NCI-H748 (cell line): ENCODE results near the gene LPP.

Experiments
- DNase-seq: peaks from one replicate; lab custom pipeline; 2025; ENCODE audit not compliant: unreplicated experiment; lab: John Stamatoyannopoulos, UW

Gene LPP

GRCh38 chr3:188533172-188533571, 379.2 kb downstream of the LPP start:
- DNase-seq, result no peak

GRCh38 chr3:188533612-188534357, 379.8 kb downstream of the LPP start:
- DNase-seq, result no peak

- no peak for DNase-seq
These were observed 380.7 kb downstream of the LPP start for GRCh38 chr3:188534633-188535032.

GRCh38 chr3:188537606-188538005, 383.6 kb downstream of the LPP start:
- no peak for DNase-seq

- DNase-seq, result no peak
These were observed 385.1 kb downstream of the LPP start for GRCh38 chr3:188539037-188539436.

GRCh38 chr3:188539631-188540194, 385.8 kb downstream of the LPP start:
- no peak for DNase-seq

- peak; percentile 10 for DNase-seq
These were observed 388.2 kb downstream of the LPP start for GRCh38 chr3:188542196-188542595.

- DNase-seq, result no peak
These were observed 390.1 kb downstream of the LPP start for GRCh38 chr3:188544012-188544411.

- no peak for DNase-seq
These were observed 393.1 kb downstream of the LPP start for GRCh38 chr3:188546835-188547670.

- DNase-seq, result no peak
These were observed 399.6 kb downstream of the LPP start for GRCh38 chr3:188553569-188553968.

GRCh38 chr3:188554404-188554803, 400.4 kb downstream of the LPP start:
- no peak for DNase-seq

GRCh38 chr3:188557235-188557634, 403.3 kb downstream of the LPP start:
- DNase-seq, result no peak

- DNase-seq, result no peak
These were observed 404.6 kb downstream of the LPP start for GRCh38 chr3:188558343-188559071.

- DNase-seq, result no peak
These were observed 405.1 kb downstream of the LPP start for GRCh38 chr3:188559072-188559429.

- DNase-seq, result no peak
These were observed 405.9 kb downstream of the LPP start for GRCh38 chr3:188559856-188560255.

- DNase-seq, result no peak
These were observed 408.2 kb downstream of the LPP start for GRCh38 chr3:188562144-188562543.

- DNase-seq, result no peak
These were observed 413.7 kb downstream of the LPP start for GRCh38 chr3:188567478-188568195.

GRCh38 chr3:188568736-188569135, 414.8 kb downstream of the LPP start:
- DNase-seq, result no peak

- no peak for DNase-seq
These were observed 417.7 kb downstream of the LPP start for GRCh38 chr3:188571531-188572095.

- DNase-seq, result no peak
These were observed 419.5 kb downstream of the LPP start for GRCh38 chr3:188573291-188573940.
